ENCODE measurements around the gene OPCML.

The OPCML gene

GRCh38 chr11:132846075-132846474, 686.2 kb downstream of the OPCML start:
- ATAC-seq (ENCODE audit: low read depth) (no peak), DNase-seq (ENCODE audit: low spot score) (no peak)
- H3K27me3 ChIP-seq (ENCODE audit: insufficient read depth, poor library complexity, severe bottlenecking): no peaks in the 10 kb centered on the region
- no peak overlapping the region for H3K27ac ChIP-seq (ENCODE audit: poor library complexity, severe bottlenecking)
- no peak for TF ChIP-seq CTCF (IDR thresholded peaks at IDR 0.05; ENCODE audit: poor library complexity, severe bottlenecking)
- H3K4me1 ChIP-seq (ENCODE audit: insufficient read depth, poor library complexity, severe bottlenecking): peaks cover 3% of the 10 kb centered on the region
- no peak overlapping the region for H3K4me3 ChIP-seq (ENCODE audit: severe bottlenecking)
- no peaks in the 10 kb centered on the region for H3K36me3 ChIP-seq (ENCODE audit: low read depth)
- no peaks in the 10 kb centered on the region for H3K9me3 ChIP-seq (ENCODE audit: severe bottlenecking)

GRCh38 chr11:132844956-132845696, 687.2 kb downstream of the OPCML start:
- ATAC-seq (ENCODE audit: low read depth) (peak; percentile 94), DNase-seq (ENCODE audit: low spot score) (no peak)

GRCh38 chr11:132840660-132841059, 691.6 kb downstream of the OPCML start:
- no peaks in the 10 kb centered on the region for H3K9me3 ChIP-seq (ENCODE audit: severe bottlenecking)
- H3K4me3 ChIP-seq (ENCODE audit: severe bottlenecking): no peak overlapping the region
- H3K27ac ChIP-seq (ENCODE audit: poor library complexity, severe bottlenecking): no peak overlapping the region
- no peaks in the 10 kb centered on the region for H3K27me3 ChIP-seq (ENCODE audit: insufficient read depth, poor library complexity, severe bottlenecking)
- DNase-seq (ENCODE audit: low spot score) (no peak), ATAC-seq (ENCODE audit: low read depth) (no peak)
- no peaks in the 10 kb centered on the region for H3K36me3 ChIP-seq (ENCODE audit: low read depth)
- no peak for TF ChIP-seq CTCF (IDR thresholded peaks at IDR 0.05; ENCODE audit: poor library complexity, severe bottlenecking)
- H3K4me1 ChIP-seq (ENCODE audit: insufficient read depth, poor library complexity, severe bottlenecking): peaks cover 3% of the 10 kb centered on the region

More at GRCh38 chr11:132844956-132845696, 687.2 kb downstream of the OPCML start:
- TF ChIP-seq CTCF (IDR thresholded peaks at IDR 0.05; ENCODE audit: poor library complexity, severe bottlenecking): no peak
- Histone ChIP-seq H3K36me3 (ENCODE audit: low read depth) (no peaks in the 10 kb centered on the region), H3K27me3 (ENCODE audit: insufficient read depth, poor library complexity, severe bottlenecking) (no peaks in the 10 kb centered on the region), H3K4me1 (ENCODE audit: insufficient read depth, poor library complexity, severe bottlenecking) (peaks cover 3% of the 10 kb centered on the region), H3K4me3 (ENCODE audit: severe bottlenecking) (no peak overlapping the region), H3K9me3 (ENCODE audit: severe bottlenecking) (no peaks in the 10 kb centered on the region), H3K27ac (ENCODE audit: poor library complexity, severe bottlenecking) (no peak overlapping the region)

- peaks cover 1% of the 10 kb centered on the region for H3K4me1 ChIP-seq (ENCODE audit: insufficient read depth, poor library complexity, severe bottlenecking)
- no peaks in the 10 kb centered on the region for H3K27me3 ChIP-seq (ENCODE audit: insufficient read depth, poor library complexity, severe bottlenecking)
- no peaks in the 10 kb centered on the region for H3K9me3 ChIP-seq (ENCODE audit: severe bottlenecking)
- no peak for TF ChIP-seq CTCF (IDR thresholded peaks at IDR 0.05; ENCODE audit: poor library complexity, severe bottlenecking)
- no peak overlapping the region for H3K4me3 ChIP-seq (ENCODE audit: severe bottlenecking)
- ATAC-seq (ENCODE audit: low read depth) (no peak), DNase-seq (ENCODE audit: low spot score) (no peak)
- H3K36me3 ChIP-seq (ENCODE audit: low read depth): no peaks in the 10 kb centered on the region
- no peak overlapping the region for H3K27ac ChIP-seq (ENCODE audit: poor library complexity, severe bottlenecking)
These were observed 692.1 kb downstream of the OPCML start for GRCh38 chr11:132840191-132840590.

- no peaks in the 10 kb centered on the region for H3K9me3 ChIP-seq (ENCODE audit: severe bottlenecking)
- no peaks in the 10 kb centered on the region for H3K27me3 ChIP-seq (ENCODE audit: insufficient read depth, poor library complexity, severe bottlenecking)
- ATAC-seq (ENCODE audit: low read depth): no peak
- no peaks in the 10 kb centered on the region for H3K36me3 ChIP-seq (ENCODE audit: low read depth)
- no peak overlapping the region for H3K27ac ChIP-seq (ENCODE audit: poor library complexity, severe bottlenecking)
- no peak overlapping the region for H3K4me3 ChIP-seq (ENCODE audit: severe bottlenecking)
- no peaks in the 10 kb centered on the region for H3K4me1 ChIP-seq (ENCODE audit: insufficient read depth, poor library complexity, severe bottlenecking)
- no peak for DNase-seq (ENCODE audit: low spot score)
- no peak for TF ChIP-seq CTCF (IDR thresholded peaks at IDR 0.05; ENCODE audit: poor library complexity, severe bottlenecking)
These were observed 692.9 kb downstream of the OPCML start for GRCh38 chr11:132839236-132839945.
